ENCODE results near the gene WNT3A. TPM values are rescaled to one million over a fixed set of nuclear protein-coding genes. Genes with fewer than 3 reads are reported as not detected.
A peak's percentile ranks its signal among the peaks of the same experiment; 100 is the strongest.

Gene WNT3A
- total and polyA plus RNA-seq, 9 donors: not detected

DNA sequence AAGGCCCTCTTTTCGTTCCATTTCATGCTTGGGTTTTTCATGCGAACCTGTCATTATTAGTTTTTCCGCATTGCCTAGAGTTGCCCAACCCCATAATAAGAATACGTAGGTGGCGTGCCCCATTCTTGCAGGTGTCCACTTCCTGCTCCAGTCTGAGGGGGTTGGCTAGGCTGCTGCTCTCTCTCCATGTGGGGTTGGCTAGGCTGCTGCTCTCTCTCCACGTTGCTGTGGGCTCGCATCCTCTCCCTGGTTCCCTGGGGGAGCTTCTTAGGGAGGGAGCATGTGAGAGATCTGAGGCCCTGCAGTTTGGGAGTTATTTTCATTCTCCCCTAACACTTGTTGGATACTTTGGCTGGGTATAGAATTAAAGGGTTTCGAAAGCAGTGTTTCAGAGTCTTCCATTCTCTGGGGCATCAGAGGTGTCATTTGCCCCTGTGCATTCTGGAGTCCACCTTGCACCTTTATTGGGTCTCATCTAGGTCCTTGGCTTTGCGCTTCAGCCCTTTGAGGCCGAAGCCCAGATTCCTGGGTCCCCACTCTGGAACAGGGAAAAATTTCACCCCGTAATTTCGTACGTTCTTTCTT, 87.7 kb downstream of the WNT3A start:
- Histone ChIP-seq H3K27me3 (no peaks in the 10 kb centered on the region), H3K27ac (no peak overlapping the region), H3K36me3 (no peaks in the 10 kb centered on the region), H3K9me3 (no peaks in the 10 kb centered on the region), H3K4me1 (ENCODE audit: insufficient read depth) (peaks cover 13% of the 10 kb centered on the region), H3K4me3 (no peak overlapping the region)
- DNase-seq: peak in 2 of 5 donors; percentile 4 to 8
- WGBS, 3 donors: 90 to 96% (median 92%) methylated on average over 13 of the region's 13 CpGs
- intact Hi-C loops (cut with DNase I): no loop called here
- TF ChIP-seq, protein P1, sequence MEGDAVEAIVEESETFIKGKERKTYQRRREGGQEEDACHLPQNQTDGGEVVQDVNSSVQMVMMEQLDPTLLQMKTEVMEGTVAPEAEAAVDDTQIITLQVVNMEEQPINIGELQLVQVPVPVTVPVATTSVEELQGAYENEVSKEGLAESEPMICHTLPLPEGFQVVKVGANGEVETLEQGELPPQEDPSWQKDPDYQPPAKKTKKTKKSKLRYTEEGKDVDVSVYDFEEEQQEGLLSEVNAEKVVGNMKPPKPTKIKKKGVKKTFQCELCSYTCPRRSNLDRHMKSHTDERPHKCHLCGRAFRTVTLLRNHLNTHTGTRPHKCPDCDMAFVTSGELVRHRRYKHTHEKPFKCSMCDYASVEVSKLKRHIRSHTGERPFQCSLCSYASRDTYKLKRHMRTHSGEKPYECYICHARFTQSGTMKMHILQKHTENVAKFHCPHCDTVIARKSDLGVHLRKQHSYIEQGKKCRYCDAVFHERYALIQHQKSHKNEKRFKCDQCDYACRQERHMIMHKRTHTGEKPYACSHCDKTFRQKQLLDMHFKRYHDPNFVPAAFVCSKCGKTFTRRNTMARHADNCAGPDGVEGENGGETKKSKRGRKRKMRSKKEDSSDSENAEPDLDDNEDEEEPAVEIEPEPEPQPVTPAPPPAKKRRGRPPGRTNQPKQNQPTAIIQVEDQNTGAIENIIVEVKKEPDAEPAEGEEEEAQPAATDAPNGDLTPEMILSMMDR (IDR thresholded peaks at IDR 0.05): no peak
- TF ChIP-seq EP300 (IDR thresholded peaks at IDR 0.05) (no peak), POLR2A (IDR thresholded peaks at IDR 0.05) (no peak)

DNA sequence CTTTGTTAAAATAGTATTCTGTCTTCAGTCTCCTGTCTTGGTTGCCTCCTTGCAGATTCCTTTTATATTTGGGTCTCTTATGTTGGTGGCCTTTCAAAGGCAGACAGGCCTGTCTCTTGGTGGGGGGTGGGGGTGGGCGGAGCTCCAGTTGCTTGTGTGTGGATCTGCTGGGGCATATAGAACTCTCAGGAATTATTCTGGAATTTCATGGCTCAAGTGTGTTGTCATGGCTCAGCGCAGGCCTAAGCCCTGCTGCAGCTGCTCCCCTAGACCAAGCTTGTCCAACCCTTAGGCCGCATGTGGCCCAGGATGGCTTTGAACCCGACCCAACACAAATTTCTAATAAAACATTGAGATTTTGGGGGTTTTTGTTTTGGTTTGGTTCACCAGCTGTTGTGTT, 88.4 kb downstream of the WNT3A start:
- Histone ChIP-seq H3K27me3 (no peaks in the 10 kb centered on the region), H3K36me3 (no peaks in the 10 kb centered on the region), H3K27ac (no peak overlapping the region), H3K9me3 (no peaks in the 10 kb centered on the region), H3K4me1 (ENCODE audit: insufficient read depth) (peaks cover 6% of the 10 kb centered on the region), H3K4me3 (no peak overlapping the region)
- intact Hi-C loops (cut with DNase I): no loop called here
- no peak for DNase-seq
- TF ChIP-seq EP300 (IDR thresholded peaks at IDR 0.05): no peak
- TF ChIP-seq POLR2A (IDR thresholded peaks at IDR 0.05): no peak
- TF ChIP-seq, protein P1 (IDR thresholded peaks at IDR 0.05): no peak
- WGBS, 3 donors: 93 to 97% (median 93%) methylated on average over 4 of the region's 4 CpGs

DNA sequence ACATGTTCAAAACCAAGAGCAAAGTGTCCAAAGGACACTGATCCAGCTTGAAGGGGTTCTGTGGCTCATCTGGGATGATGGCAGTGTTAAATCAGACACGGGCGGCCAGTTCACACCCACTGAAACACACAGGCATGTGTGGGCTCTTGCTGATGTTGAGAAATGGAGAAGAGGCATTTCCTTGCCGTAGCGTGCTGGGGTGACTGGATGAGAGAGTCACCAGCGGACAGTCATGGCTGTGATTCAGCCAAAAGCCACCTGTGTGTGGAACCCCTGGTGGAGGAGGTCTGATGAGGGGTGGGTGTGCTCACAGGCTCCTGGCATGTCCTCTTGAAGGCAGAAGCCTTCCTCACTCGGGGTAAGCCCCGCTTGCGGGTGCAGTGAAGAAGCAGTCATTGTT, 89.1 kb downstream of the WNT3A start:
- no peaks in the 10 kb centered on the region for H3K27me3 ChIP-seq
- intact Hi-C loops (cut with DNase I): no loop called here
- no peaks in the 10 kb centered on the region for H3K36me3 ChIP-seq
- H3K4me3 ChIP-seq: no peak overlapping the region
- WGBS, 3 donors: 88 to 96% (median 91%) methylated on average over 8 of the region's 8 CpGs
- TF ChIP-seq POLR2A (IDR thresholded peaks at IDR 0.05) (no peak), EP300 (IDR thresholded peaks at IDR 0.05) (no peak)
- TF ChIP-seq, protein P1 (IDR thresholded peaks at IDR 0.05): no peak
- H3K27ac ChIP-seq: no peak overlapping the region
- no peaks in the 10 kb centered on the region for H3K4me1 ChIP-seq (ENCODE audit: insufficient read depth)
- DNase-seq: peak in 1 of 5 donors; percentile 16
- no peaks in the 10 kb centered on the region for H3K9me3 ChIP-seq

DNA sequence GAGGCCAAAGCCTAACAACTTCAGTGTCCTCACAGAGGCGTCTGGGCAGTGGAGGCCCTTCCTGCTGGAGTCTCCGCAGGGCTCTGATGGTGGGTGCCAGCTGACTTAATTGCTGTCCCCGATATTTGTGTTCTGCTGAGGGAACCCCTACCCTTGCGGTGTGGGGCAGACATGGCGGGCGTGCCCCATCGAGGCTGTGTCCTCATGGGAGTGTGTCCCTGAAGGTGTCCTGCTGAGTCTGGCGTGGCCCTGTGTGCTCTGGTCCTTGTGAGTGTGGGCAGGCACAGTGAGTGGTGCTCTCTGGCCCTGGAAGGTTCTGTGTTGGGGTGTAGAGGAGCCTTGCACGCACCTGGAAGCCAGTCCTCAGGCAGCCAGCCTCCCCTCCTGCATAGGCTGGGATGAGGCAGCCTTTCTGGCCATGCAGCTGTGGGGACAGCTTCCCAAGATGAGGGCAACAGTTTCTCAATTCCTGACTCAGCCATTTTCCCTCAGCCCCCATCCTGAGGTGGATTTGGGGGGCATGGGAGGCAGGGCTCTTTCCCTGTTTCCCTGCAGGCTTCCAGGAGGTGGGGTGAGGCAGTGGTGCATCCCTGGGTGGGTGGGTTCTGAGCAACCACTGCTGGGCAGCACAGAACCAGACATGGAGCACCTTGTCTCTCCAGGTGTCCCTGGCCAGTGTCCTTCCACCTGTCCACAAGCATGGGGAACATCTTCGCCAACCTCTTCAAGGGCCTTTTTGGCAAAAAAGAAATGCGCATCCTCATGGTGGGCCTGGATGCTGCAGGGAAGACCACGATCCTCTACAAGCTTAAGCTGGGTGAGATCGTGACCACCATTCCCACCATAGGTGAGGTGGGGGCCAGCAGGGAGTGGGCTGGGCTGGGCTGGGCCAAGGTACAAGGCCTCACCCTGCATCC, 89.9 kb downstream of the WNT3A start:
- H3K4me3 ChIP-seq: no peak overlapping the region
- H3K27me3 ChIP-seq: no peaks in the 10 kb centered on the region
- no peaks in the 10 kb centered on the region for H3K9me3 ChIP-seq
- H3K4me1 ChIP-seq (ENCODE audit: insufficient read depth): no peaks in the 10 kb centered on the region
- no peaks in the 10 kb centered on the region for H3K36me3 ChIP-seq
- H3K27ac ChIP-seq: no peak overlapping the region
- intact Hi-C loops (cut with DNase I): no loop called here
- peak in 1 of 5 donors; percentile 13 for DNase-seq
- TF ChIP-seq, protein P1 (IDR thresholded peaks at IDR 0.05): no peak
- TF ChIP-seq EP300 (IDR thresholded peaks at IDR 0.05) (no peak), POLR2A (IDR thresholded peaks at IDR 0.05) (no peak)
- 91 to 94% (median 92%) methylated on average over 12 to 13 of the region's 13 CpGs for WGBS, 3 donors
